Measurements from ENCODE around the gene STK10. TPM values are rescaled to one million over a fixed set of nuclear protein-coding genes. Genes with fewer than 3 reads are reported as not detected.

The STK10 gene
- total and polyA plus RNA-seq, 2 of the 8 experiments (the other 6 are each of a cell fraction or from before 2014, with no cell fraction given) = 10.5 to 21.4 TPM

- FAIRE-seq (no peak), DNase-seq (ENCODE audit: low read depth in 1 of 2, low spot score in 2 of 2) (no peak)
- Histone ChIP-seq H3K27me3 (replicated peaks in 1 of 4; ENCODE audit: control insufficient read depth in 3 of 4, extremely low read depth in 1 of 4, insufficient read depth in 3 of 4, low read length in 3 of 4) (no peaks in the 10 kb centered on the region), H2BK12ac (ENCODE audit: low read depth, low read length) (0 out of 2 replicates have a peak overlapping the region, but pooled peaks have one; percentile 2), H3K23me2 (ENCODE audit: low read depth, low read length) (no peaks in the 10 kb centered on the region; the same call in 1 of the 2 replicates), H2AFZ (ENCODE audit: low read length) (no peak overlapping the region), H2BK20ac (ENCODE audit: low read length) (0 out of 2 replicates have a peak overlapping the region, but pooled peaks have one; percentile 15), H3K23ac (ENCODE audit: insufficient read length) (no peak overlapping the region), H4K91ac (replicated peaks; ENCODE audit: insufficient read length, low read length) (no peak overlapping the region), H3K36me3 (ENCODE audit: control insufficient read depth in 2 of 4, insufficient read depth in 4 of 4, low read length in 3 of 4) (no peaks in the 10 kb centered on the region), H3K4me2 (ENCODE audit: insufficient read depth in 1 of 2, low read depth in 2 of 2, low read length in 2 of 2) (no peak overlapping the region), H3K27ac (ENCODE audit: low read depth, low read length) (no peak overlapping the region), H2BK120ac (replicated peaks; ENCODE audit: low read depth, low read length) (no peak overlapping the region), H3K79me1 (ENCODE audit: low read depth, low read length) (no peaks in the 10 kb centered on the region; the same call in 1 of the 2 replicates), H2AK5ac (ENCODE audit: low read depth, low read length) (no peak overlapping the region), H2BK15ac (ENCODE audit: low read length) (peak overlapping the region; percentile 74; the same call in 1 of the 2 replicates), H3K79me2 (ENCODE audit: control insufficient read depth in 1 of 2, insufficient read depth in 2 of 2, low read length in 2 of 2) (no peaks in the 10 kb centered on the region), H4K20me1 (replicated peaks in 1 of 2; ENCODE audit: control insufficient read depth in 1 of 2, insufficient read depth in 2 of 2, low read length in 2 of 2) (peaks cover 0 to 2% of the 10 kb centered on the region in 2 experiments), H3K18ac (ENCODE audit: extremely low read depth, low read length) (no peak overlapping the region), H3K56ac (replicated peaks; ENCODE audit: insufficient read length, low read depth, low read length) (no peak overlapping the region), H4K8ac (ENCODE audit: extremely low read depth, insufficient read depth, low read length) (no peak overlapping the region; the same call in 1 of the 2 replicates), H3K4me1 (replicated peaks in 1 of 4; ENCODE audit: control insufficient read depth in 3 of 4, insufficient read depth in 4 of 4, low read length in 3 of 4) (peaks cover 0 to 13% (median 2%) of the 10 kb centered on the region in 4 experiments; a peak in 4 of 7 replicates), H4K5ac (ENCODE audit: insufficient read length, low read depth, low read length) (no peak overlapping the region), H3K9ac (replicated peaks in 1 of 4; ENCODE audit: extremely low read depth in 1 of 4, low read depth in 3 of 4, low read length in 3 of 4) (0 out of 7 replicates have a peak overlapping the region, but pooled peaks of 1 of the 4 experiments have one; percentile 5), H3K4me3 (ENCODE audit: extremely low read depth in 1 of 4, insufficient read depth in 2 of 4, low read depth in 3 of 4, low read length in 4 of 4) (no peak overlapping the region), H2BK5ac (ENCODE audit: low read depth, low read length) (no peak overlapping the region), H3K4ac (replicated peaks; ENCODE audit: insufficient read length, low read depth, low read length) (no peak overlapping the region), H3K9me3 (ENCODE audit: insufficient read depth in 2 of 2, low read depth in 1 of 2, low read length in 1 of 2) (no peaks in the 10 kb centered on the region), H3K14ac (ENCODE audit: insufficient read length) (no peak overlapping the region)
- 88% methylated on average over 12 of the region's 12 CpGs; no CpG with 5 or more reads in 1 of the 2 experiments for WGBS, 2 experiments (ENCODE audit: extremely low coverage in 1 of 2, insufficient coverage in 1 of 2, insufficient read length in 1 of 2, insufficient replicate concordance in 2 of 2, low coverage in 1 of 2, low lambda C conversion rate in 2 of 2, missing lambda C conversion rate in 1 of 2)
- no peak for TF ChIP-seq YY1 (IDR thresholded peaks at IDR 0.05; ENCODE audit: low read depth, low read length)
- TF ChIP-seq ATF2 (IDR thresholded peaks at IDR 0.05; ENCODE audit: low read length) = no peak
- TF ChIP-seq SP1 (IDR thresholded peaks at IDR 0.05; ENCODE audit: low read depth, low read length) = no peak
- TF ChIP-seq KDM5A (IDR thresholded peaks at IDR 0.05; ENCODE audit: low read length) = no peak
- no peak for TF ChIP-seq CREB1 (IDR thresholded peaks at IDR 0.05)
- no peak for TF ChIP-seq FOSL1 (IDR thresholded peaks at IDR 0.05; ENCODE audit: insufficient read depth, low read depth, low read length)
- no peak for TF ChIP-seq POLR2AphosphoS5 (IDR thresholded peaks at IDR 0.05; ENCODE audit: low read depth, low read length)
- TF ChIP-seq SRF (IDR thresholded peaks at IDR 0.05; ENCODE audit: low read depth, low read length) = no peak
- CTCF ChIA-PET (ENCODE audit: partially characterized antibody) = interaction anchor here (0.6 to 6.3 kb wide), 11 partner anchors 11 to 971 kb away, joined by 3 to 42 read pairs (median 3); partner anchors contain the start of genes BNIP1 and STK10
- POLR2A ChIA-PET (ENCODE audit: partially characterized antibody) = interaction anchor here (1.5 to 4.1 kb wide), 3 partner anchors 14 to 109 kb away, joined by 4 to 27 read pairs (median 4); partner anchors contain the start of gene STK10
Measured at GRCh38 chr5:172173564-172174153, 14.4 kb downstream of the STK10 start.

Data from H1 (cell line).